Measurements from ENCODE around the gene PCDHB10.
A peak's percentile ranks its signal among the peaks of the same experiment; 100 is the strongest.

GRCh38 chr5:141192110-141192725 is at the start of gene PCDHB10:
- TF ChIP-seq, protein P1, sequence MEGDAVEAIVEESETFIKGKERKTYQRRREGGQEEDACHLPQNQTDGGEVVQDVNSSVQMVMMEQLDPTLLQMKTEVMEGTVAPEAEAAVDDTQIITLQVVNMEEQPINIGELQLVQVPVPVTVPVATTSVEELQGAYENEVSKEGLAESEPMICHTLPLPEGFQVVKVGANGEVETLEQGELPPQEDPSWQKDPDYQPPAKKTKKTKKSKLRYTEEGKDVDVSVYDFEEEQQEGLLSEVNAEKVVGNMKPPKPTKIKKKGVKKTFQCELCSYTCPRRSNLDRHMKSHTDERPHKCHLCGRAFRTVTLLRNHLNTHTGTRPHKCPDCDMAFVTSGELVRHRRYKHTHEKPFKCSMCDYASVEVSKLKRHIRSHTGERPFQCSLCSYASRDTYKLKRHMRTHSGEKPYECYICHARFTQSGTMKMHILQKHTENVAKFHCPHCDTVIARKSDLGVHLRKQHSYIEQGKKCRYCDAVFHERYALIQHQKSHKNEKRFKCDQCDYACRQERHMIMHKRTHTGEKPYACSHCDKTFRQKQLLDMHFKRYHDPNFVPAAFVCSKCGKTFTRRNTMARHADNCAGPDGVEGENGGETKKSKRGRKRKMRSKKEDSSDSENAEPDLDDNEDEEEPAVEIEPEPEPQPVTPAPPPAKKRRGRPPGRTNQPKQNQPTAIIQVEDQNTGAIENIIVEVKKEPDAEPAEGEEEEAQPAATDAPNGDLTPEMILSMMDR (conservative IDR thresholded peaks at IDR 0.05; ENCODE audit: low read length): peak; percentile 86
- TF ChIP-seq EZH2phosphoT487 (IDR thresholded peaks at IDR 0.05; ENCODE audit: borderline replicate concordance, low read depth, low read length): no peak

Data from OCI-LY7 (cell line).